Stomach (tissue), 4 donors: ENCODE measurements around the gene LIN52.

Experiments
- POLR2A ChIP-seq, 4 donors: fragments of 450-650 bp; IDR thresholded peaks; one replicate each; pipeline ENCODE4 v1.6.1; 2016; ENCODE audit warnings: antibody characterized with exemption in 4 of 4, control low read depth in 2 of 4, mild to moderate bottlenecking in 1 of 4, moderate library complexity in 1 of 4
- TF ChIP-seq, protein P1 (sequence below), 7 experiments: fragments of 450-650 bp in 4 of 7; fragments of 200-600 bp in 3 of 7; sonication (generic) in 3 of 7; IDR thresholded peaks; one replicate each; pipeline ENCODE4 v1.5.1; 2016 to 2019; ENCODE audit warnings: antibody characterized with exemption in 7 of 7, control low read depth in 2 of 7, mild to moderate bottlenecking in 1 of 7

- TF ChIP-seq POLR2A (IDR thresholded peaks at IDR 0.05) = no peak
- TF ChIP-seq, protein P1, sequence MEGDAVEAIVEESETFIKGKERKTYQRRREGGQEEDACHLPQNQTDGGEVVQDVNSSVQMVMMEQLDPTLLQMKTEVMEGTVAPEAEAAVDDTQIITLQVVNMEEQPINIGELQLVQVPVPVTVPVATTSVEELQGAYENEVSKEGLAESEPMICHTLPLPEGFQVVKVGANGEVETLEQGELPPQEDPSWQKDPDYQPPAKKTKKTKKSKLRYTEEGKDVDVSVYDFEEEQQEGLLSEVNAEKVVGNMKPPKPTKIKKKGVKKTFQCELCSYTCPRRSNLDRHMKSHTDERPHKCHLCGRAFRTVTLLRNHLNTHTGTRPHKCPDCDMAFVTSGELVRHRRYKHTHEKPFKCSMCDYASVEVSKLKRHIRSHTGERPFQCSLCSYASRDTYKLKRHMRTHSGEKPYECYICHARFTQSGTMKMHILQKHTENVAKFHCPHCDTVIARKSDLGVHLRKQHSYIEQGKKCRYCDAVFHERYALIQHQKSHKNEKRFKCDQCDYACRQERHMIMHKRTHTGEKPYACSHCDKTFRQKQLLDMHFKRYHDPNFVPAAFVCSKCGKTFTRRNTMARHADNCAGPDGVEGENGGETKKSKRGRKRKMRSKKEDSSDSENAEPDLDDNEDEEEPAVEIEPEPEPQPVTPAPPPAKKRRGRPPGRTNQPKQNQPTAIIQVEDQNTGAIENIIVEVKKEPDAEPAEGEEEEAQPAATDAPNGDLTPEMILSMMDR (IDR thresholded peaks at IDR 0.05) = no peak
Observed at GRCh38 chr14:74216671-74217070, 131.9 kb downstream of the LIN52 start.
